Measurements from ENCODE around the gene VPS4A. TPM values are rescaled to one million over a fixed set of nuclear protein-coding genes. Genes with fewer than 3 reads are reported as not detected.

The VPS4A gene
- 18.2 to 25.3 TPM (median 20.2 TPM) in 3 replicates for polyA plus RNA-seq
- 11.6 TPM for polyA plus RNA-seq (2011; ENCODE audit: low read depth)
- 24.5 and 31.2 TPM in 2 replicates for polyA plus RNA-seq (2011; cell fraction: cytosol; rRNA removed)
- polyA plus RNA-seq (2011; cell fraction: nucleus; rRNA removed): 31.2 and 39.7 TPM in 2 replicates
- polyA plus RNA-seq (2012; ENCODE audit: low replicate concordance): 39.5 and 44.9 TPM in 2 replicates
- polyA minus RNA-seq: 26.6 to 37.6 TPM (median 27.9 TPM) in 3 replicates
- polyA minus RNA-seq (2011; cell fraction: cytosol; rRNA and poly(A)+ RNA removed): 25.3 TPM
- polyA minus RNA-seq (2011; cell fraction: nucleus; rRNA and poly(A)+ RNA removed): 11.6 and 15.4 TPM in 2 replicates

DNA sequence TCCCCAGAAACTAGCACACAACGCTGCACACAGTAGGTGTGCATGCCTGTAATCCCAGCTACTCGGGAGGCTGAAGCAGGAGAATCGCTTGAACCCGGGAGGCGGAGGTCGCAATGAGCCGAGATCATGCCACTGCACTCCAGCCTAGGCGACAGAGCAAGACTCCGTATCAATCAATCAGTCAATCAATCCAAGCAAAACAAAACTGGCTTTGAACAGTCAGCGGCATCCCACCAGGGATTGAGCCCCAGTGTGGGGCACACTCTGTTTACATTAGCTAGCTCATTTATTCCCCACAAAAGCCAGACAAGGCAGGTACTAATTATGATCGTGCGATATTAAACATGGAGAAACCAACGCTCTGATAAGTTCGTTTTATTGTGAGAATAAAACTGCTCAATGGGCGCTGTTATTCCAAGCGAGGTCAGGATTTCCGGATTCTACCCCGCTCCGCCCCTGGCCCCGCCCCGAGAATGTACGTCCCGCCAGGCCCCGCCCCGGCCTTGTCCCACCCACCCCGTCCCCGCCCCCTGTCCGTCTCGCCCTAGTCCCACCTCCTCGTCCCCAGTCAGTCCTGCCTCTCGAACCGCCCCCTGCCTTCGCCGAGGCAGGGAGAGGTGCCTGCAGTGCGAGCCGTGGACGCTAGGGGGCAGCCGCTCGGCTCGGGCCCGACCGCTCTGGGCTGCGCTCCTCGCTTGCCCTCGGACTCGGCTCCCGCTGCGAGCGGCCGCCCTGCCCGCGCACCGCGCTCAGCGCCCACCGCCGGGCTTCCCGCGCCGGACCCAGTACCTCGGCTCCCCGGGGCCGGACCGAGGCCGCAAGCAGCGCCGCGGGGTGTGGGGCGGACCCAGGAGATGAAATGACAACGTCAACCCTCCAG is at the start of gene VPS4A:
VPS4A (plus strand) TSS at position 698 of the 880 bp plus-strand sequence; CDS start at position 860, 162 bp downstream.
- no peaks in the 10 kb centered on the region for H3K9me3 ChIP-seq (ENCODE audit: control insufficient read depth, low read depth, low read length)
- no peak for FAIRE-seq
- peak within 1 kb of the TSS; percentile 90 for H2AFZ ChIP-seq (ENCODE audit: control insufficient read depth, low read length)
- dilution Hi-C loops (cut with MboI; ENCODE audit: extremely low pct_ligation_motif_present, low sequenced_read_pairs): no loop called here
- peak; percentile 77 for DNase-seq (ENCODE audit: low read depth, low spot score)
- peak within 1 kb of the TSS; percentile 71 for H3K27ac ChIP-seq (ENCODE audit: control insufficient read depth, insufficient read depth, low read length)
- peak within 1 kb of the TSS; percentile 98 for H3K4me2 ChIP-seq (ENCODE audit: control insufficient read depth, extremely low read depth, insufficient read depth, low read depth, low read length)
- peak within 1 kb of the TSS; percentile 82 for H3K9ac ChIP-seq (ENCODE audit: control insufficient read depth, extremely low read depth, insufficient read depth, low read length)
- peaks cover 44% of the 10 kb centered on the region for H3K79me2 ChIP-seq (ENCODE audit: control insufficient read depth, insufficient read depth, low read length)
- H4K20me1 ChIP-seq (ENCODE audit: control insufficient read depth, extremely low read depth, insufficient read depth, low read length): peaks cover 6% of the 10 kb centered on the region
- H3K4me3 ChIP-seq (ENCODE audit: control insufficient read depth in 2 of 3, extremely low read depth in 1 of 3, insufficient read depth in 2 of 3, low read depth in 1 of 3, low read length in 3 of 3): peak within 1 kb of the TSS; percentile 81 to 91 (median 86)
- no peak for TF ChIP-seq EZH2 (IDR thresholded peaks at IDR 0.05; ENCODE audit: low read length)
- TF ChIP-seq, protein P1, sequence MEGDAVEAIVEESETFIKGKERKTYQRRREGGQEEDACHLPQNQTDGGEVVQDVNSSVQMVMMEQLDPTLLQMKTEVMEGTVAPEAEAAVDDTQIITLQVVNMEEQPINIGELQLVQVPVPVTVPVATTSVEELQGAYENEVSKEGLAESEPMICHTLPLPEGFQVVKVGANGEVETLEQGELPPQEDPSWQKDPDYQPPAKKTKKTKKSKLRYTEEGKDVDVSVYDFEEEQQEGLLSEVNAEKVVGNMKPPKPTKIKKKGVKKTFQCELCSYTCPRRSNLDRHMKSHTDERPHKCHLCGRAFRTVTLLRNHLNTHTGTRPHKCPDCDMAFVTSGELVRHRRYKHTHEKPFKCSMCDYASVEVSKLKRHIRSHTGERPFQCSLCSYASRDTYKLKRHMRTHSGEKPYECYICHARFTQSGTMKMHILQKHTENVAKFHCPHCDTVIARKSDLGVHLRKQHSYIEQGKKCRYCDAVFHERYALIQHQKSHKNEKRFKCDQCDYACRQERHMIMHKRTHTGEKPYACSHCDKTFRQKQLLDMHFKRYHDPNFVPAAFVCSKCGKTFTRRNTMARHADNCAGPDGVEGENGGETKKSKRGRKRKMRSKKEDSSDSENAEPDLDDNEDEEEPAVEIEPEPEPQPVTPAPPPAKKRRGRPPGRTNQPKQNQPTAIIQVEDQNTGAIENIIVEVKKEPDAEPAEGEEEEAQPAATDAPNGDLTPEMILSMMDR (optimal IDR thresholded peaks at IDR 0.05 in 1 of 3, IDR thresholded peaks at IDR 0.05 in 1 of 3, conservative IDR thresholded peaks at IDR 0.05 in 1 of 3; ENCODE audit: extremely low read depth in 1 of 3, insufficient read depth in 2 of 3, low read length in 3 of 3): peak; percentile 64 to 98 (median 89)
- H3K27me3 ChIP-seq (ENCODE audit: control insufficient read depth, extremely low read depth, insufficient read depth, low read length): no peaks in the 10 kb centered on the region
- H3K9me1 ChIP-seq (ENCODE audit: control insufficient read depth, extremely low read depth, insufficient read depth, low read length): peaks cover 3% of the 10 kb centered on the region
- peaks cover 10% of the 10 kb centered on the region for H3K4me1 ChIP-seq (ENCODE audit: control insufficient read depth, extremely low read depth, insufficient read depth, low read length)
- peaks cover 2 to 12% of the 10 kb centered on the region in 2 experiments for H3K36me3 ChIP-seq (ENCODE audit: control insufficient read depth in 2 of 2, extremely low read depth in 1 of 2, insufficient read depth in 2 of 2, low read length in 2 of 2)

DNA sequence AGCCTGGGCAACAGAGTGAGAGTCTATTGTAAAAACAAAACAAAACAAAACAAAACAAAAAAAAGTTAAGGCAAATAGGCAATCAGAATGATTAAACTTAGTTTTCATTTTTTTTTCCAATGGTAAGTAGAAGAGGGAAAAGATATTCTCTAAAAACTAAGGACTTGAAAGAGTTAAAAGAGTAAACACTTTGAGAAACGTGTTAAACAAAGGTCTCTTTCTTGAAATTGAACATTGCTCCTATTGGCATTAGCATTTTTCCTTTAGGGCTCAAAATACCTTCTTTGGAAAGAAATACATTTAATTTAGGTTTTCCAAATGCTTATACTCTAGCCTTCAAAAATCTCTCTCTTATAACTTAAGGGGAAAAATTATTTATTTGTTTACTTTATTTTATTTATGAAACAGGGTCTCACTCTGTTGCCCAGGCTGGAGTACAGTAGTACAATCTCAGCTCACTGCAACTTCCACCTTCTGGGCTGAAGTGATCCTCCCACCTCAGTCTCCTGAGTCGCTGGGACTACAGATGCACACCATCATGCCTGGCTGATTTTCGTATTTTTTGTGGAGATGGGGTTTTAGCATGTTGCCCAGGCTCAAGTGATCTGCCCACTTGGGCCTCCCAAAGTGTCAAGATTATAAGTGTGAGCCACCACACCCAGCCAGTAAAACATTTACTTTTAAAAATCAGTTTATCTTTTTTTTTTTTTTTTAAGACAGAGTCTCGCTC is 44.7 kb upstream of the VPS4A start:
- FAIRE-seq (no peak), DNase-seq (ENCODE audit: low read depth, low spot score) (no peak)
- no peaks in the 10 kb centered on the region for H3K9me3 ChIP-seq (ENCODE audit: control insufficient read depth, low read depth, low read length)
- H3K79me2 ChIP-seq (ENCODE audit: control insufficient read depth, insufficient read depth, low read length): no peaks in the 10 kb centered on the region
- H2AFZ ChIP-seq (ENCODE audit: control insufficient read depth, low read length): no peak overlapping the region
- H3K4me3 ChIP-seq (ENCODE audit: control insufficient read depth in 2 of 3, extremely low read depth in 1 of 3, insufficient read depth in 2 of 3, low read depth in 1 of 3, low read length in 3 of 3): no peak overlapping the region
- H3K4me1 ChIP-seq (ENCODE audit: control insufficient read depth, extremely low read depth, insufficient read depth, low read length): no peaks in the 10 kb centered on the region
- H3K36me3 ChIP-seq (ENCODE audit: control insufficient read depth in 2 of 2, extremely low read depth in 1 of 2, insufficient read depth in 2 of 2, low read length in 2 of 2): no peaks in the 10 kb centered on the region
- dilution Hi-C loops (cut with MboI; ENCODE audit: extremely low pct_ligation_motif_present, low sequenced_read_pairs): no loop called here
- no peaks in the 10 kb centered on the region for H3K9me1 ChIP-seq (ENCODE audit: control insufficient read depth, extremely low read depth, insufficient read depth, low read length)
- H3K4me2 ChIP-seq (ENCODE audit: control insufficient read depth, extremely low read depth, insufficient read depth, low read depth, low read length): no peak overlapping the region
- no peak for TF ChIP-seq EZH2 (IDR thresholded peaks at IDR 0.05; ENCODE audit: low read length)
- TF ChIP-seq, protein P1 (optimal IDR thresholded peaks at IDR 0.05 in 1 of 3, IDR thresholded peaks at IDR 0.05 in 1 of 3, conservative IDR thresholded peaks at IDR 0.05 in 1 of 3; ENCODE audit: extremely low read depth in 1 of 3, insufficient read depth in 2 of 3, low read length in 3 of 3): no peak
- H3K27me3 ChIP-seq (ENCODE audit: control insufficient read depth, extremely low read depth, insufficient read depth, low read length): no peaks in the 10 kb centered on the region
- H4K20me1 ChIP-seq (ENCODE audit: control insufficient read depth, extremely low read depth, insufficient read depth, low read length): no peaks in the 10 kb centered on the region
- H3K9ac ChIP-seq (ENCODE audit: control insufficient read depth, extremely low read depth, insufficient read depth, low read length): no peak overlapping the region
- no peak overlapping the region for H3K27ac ChIP-seq (ENCODE audit: control insufficient read depth, insufficient read depth, low read length)
